ENCODE data around the gene HIVEP3. TPM values are rescaled to one million over a fixed set of nuclear protein-coding genes. Genes with fewer than 3 reads are reported as not detected.

The HIVEP3 gene
- total and polyA plus RNA-seq, 2 of the 13 experiments (the other 11 are each of a cell fraction or from before 2014, with no cell fraction given) = 0.05 TPM; not detected in 1

GRCh38 chr1:41614818-41615217, 303.9 kb downstream of the HIVEP3 start:
- intact Hi-C loops (cut with micrococcal nuclease; ENCODE audit: unreplicated experiment) = no loop called here

More at GRCh38 chr1:41614818-41615217, 303.9 kb downstream of the HIVEP3 start:
- H3K9ac ChIP-seq (ENCODE audit: insufficient read depth, low read depth, low read length) = no peak overlapping the region
- no peak for TF ChIP-seq ZNF143 (CRISPR knock-in tag; IDR thresholded peaks at IDR 0.05)
- no peak for TF ChIP-seq NCOA2 (CRISPR knock-in tag; IDR thresholded peaks at IDR 0.05)
- no peak for TF ChIP-seq ZFY (CRISPR knock-in tag; IDR thresholded peaks at IDR 0.05)
- TF ChIP-seq ZFYVE20 (CRISPR knock-in tag; IDR thresholded peaks at IDR 0.05; ENCODE audit: borderline replicate concordance, low read depth) = no peak
- no peak for TF ChIP-seq ZNF33A (CRISPR knock-in tag; IDR thresholded peaks at IDR 0.05; ENCODE audit: borderline replicate concordance)
- TF ChIP-seq ZNF678 (CRISPR knock-in tag; IDR thresholded peaks at IDR 0.05) = no peak
- no peak for TF ChIP-seq ZNF772 (CRISPR knock-in tag; IDR thresholded peaks at IDR 0.05)
- TF ChIP-seq ZNF556 (CRISPR knock-in tag; IDR thresholded peaks at IDR 0.05; ENCODE audit: borderline replicate concordance) = no peak
- TF ChIP-seq ZNF737 (CRISPR knock-in tag; IDR thresholded peaks at IDR 0.05; ENCODE audit: borderline replicate concordance) = no peak
- TF ChIP-seq ZNF614 (CRISPR knock-in tag; IDR thresholded peaks at IDR 0.05; ENCODE audit: borderline replicate concordance) = no peak
- no peak for TF ChIP-seq ZSCAN25 (CRISPR knock-in tag; IDR thresholded peaks at IDR 0.05)
- no peak for TF ChIP-seq ZNF30 (CRISPR knock-in tag; IDR thresholded peaks at IDR 0.05)
- TF ChIP-seq IRF9 (CRISPR knock-in tag; IDR thresholded peaks at IDR 0.05; ENCODE audit: borderline replicate concordance) = no peak
- no peak for TF ChIP-seq ZNF318 (CRISPR knock-in tag; IDR thresholded peaks at IDR 0.05)
- TF ChIP-seq MIXL1 (CRISPR knock-in tag; IDR thresholded peaks at IDR 0.05) = no peak
- CTCF ChIA-PET (ENCODE audit: low intra/inter-chr PET ratio, low total read pairs) = no interaction called here
- no peaks in the 10 kb centered on the region for H3K36me3 ChIP-seq (replicated peaks in 1 of 2; ENCODE audit: control insufficient read depth in 1 of 2, insufficient read depth in 2 of 2, low read length in 2 of 2)
- no peak overlapping the region for H3K27ac ChIP-seq (ENCODE audit: extremely low read length, insufficient read depth, low read length)
- peaks cover 3 to 30% of the 10 kb centered on the region in 2 experiments; a peak in 2 of 5 replicates for H3K27me3 ChIP-seq (ENCODE audit: control insufficient read depth in 1 of 2, insufficient read depth in 2 of 2, low read length in 2 of 2)
- BruUV-seq (replicated peaks) = no TSS peak
- no peak for FAIRE-seq
- in situ Hi-C loops (cut with HindIII; ENCODE audit: extremely low pct_ligation_motif_present, low pct_unique_long_range_greater_than_20kb) = no loop called here
- ATAC-seq = no peak
- no peaks in the 10 kb centered on the region for H4K20me1 ChIP-seq (ENCODE audit: insufficient read depth, low read length)
- H3K9me3 ChIP-seq (ENCODE audit: low read length) = no peaks in the 10 kb centered on the region
- H3K79me2 ChIP-seq (ENCODE audit: insufficient read depth, low read length) = no peaks in the 10 kb centered on the region
- 15% methylated on average over 6 of the region's 6 CpGs for WGBS (ENCODE audit: low lambda C conversion rate)
- no peak overlapping the region for H3K4me3 ChIP-seq (replicated peaks in 1 of 3; ENCODE audit: insufficient read depth in 1 of 3, low read depth in 2 of 3, low read length in 3 of 3)
- POLR2A ChIA-PET = no interaction called here
- no peak for DNase-seq (ENCODE audit: low spot score)
- H3K4me2 ChIP-seq (ENCODE audit: low read depth, low read length) = no peak overlapping the region
- H3K4me1 ChIP-seq (ENCODE audit: insufficient read depth, low read length) = no peaks in the 10 kb centered on the region
- no peak overlapping the region for H2AFZ ChIP-seq (ENCODE audit: low read length)

Data from HepG2 (cell line).